GM10266 (cell line): ENCODE results near the gene AK8.

Experiments used
- DNase-seq: peaks from one replicate; pipeline ENCODE4 v3.0.0; 2012; ENCODE audit errors: extremely low spot score
- TF ChIP-seq, protein P1 (sequence below): IDR thresholded peaks from 2 replicates; pipeline ENCODE4 v1.5.1; 2012; ENCODE audit warnings: mild to moderate bottlenecking, low read depth; ENCODE audit not compliant: control insufficient read depth, insufficient read depth; ENCODE audit errors: missing control alignments

Gene AK8

DNA sequence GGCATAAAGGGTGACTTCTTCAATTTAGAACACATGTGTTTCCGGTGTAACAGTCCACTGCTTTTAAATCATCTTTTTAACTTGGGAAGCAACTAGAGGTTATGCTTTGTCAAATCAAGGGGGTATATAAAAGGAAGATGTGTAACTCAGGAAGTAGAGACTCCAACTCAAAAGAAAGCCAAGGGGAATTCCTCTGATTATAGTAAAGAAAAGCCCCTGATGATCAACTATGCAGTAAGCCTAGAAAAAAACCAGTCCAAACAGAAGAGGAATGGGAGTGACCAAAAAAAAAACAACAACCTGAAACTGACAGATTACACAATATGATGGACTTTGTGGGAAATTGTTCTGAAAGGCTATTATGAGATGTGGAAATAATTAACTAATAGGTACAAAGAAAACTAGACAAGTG is 90.3 kb downstream of the AK8 start:
- TF ChIP-seq, protein P1, sequence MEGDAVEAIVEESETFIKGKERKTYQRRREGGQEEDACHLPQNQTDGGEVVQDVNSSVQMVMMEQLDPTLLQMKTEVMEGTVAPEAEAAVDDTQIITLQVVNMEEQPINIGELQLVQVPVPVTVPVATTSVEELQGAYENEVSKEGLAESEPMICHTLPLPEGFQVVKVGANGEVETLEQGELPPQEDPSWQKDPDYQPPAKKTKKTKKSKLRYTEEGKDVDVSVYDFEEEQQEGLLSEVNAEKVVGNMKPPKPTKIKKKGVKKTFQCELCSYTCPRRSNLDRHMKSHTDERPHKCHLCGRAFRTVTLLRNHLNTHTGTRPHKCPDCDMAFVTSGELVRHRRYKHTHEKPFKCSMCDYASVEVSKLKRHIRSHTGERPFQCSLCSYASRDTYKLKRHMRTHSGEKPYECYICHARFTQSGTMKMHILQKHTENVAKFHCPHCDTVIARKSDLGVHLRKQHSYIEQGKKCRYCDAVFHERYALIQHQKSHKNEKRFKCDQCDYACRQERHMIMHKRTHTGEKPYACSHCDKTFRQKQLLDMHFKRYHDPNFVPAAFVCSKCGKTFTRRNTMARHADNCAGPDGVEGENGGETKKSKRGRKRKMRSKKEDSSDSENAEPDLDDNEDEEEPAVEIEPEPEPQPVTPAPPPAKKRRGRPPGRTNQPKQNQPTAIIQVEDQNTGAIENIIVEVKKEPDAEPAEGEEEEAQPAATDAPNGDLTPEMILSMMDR: no peak
- no peak for DNase-seq

DNA sequence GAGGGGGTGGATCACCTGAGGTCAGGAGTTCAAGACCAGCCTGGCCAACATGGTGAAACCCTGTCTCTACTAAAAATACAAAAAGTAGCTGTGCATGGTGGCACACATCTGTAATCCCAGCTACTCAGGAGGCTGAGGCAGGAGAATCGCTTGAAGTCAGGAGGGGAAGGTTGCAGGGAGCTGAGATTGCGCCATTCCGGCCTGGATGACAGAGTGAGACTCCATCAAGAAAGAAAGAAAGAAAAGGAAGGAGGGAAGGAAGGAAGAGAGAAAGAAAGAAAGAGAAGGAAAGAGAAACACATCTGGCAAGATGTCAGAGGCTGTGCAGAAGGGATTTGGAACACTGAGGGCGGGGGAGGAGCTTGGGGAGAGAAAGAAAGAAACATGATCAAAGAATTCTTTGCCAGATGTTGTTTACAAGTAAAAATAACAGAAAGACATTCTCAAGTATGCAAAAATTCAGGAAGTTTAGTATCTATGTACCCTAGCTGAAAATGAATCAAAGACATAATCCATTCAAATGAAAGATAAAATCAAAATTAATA is 93.7 kb downstream of the AK8 start:
- no peak for DNase-seq
- TF ChIP-seq, protein P1: no peak

GRCh38 chr9:132783006-132783405 is 95.1 kb downstream of the AK8 start:
- no peak for DNase-seq
- TF ChIP-seq, protein P1: no peak

DNA sequence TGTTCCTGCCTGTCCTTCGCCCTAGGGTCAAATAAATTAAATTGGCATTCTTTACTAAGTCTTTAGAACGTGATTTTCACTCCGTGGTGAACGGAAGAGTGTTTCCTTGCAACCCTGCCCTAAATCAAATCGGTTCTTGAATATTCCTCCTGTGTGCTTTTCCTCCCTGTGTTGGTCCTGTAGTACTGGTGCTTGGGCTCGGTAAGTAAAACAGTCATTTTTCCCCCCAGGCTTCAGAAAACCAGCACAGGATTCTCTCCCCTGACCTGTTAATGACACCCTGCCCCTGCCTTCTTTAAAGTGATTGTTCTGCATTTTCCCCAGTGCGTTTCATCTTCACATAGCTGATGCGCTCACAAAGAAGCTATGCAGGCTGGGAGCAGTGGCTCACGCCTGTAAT is 96.0 kb downstream of the AK8 start:
- TF ChIP-seq, protein P1: no peak
- DNase-seq: no peak

DNA sequence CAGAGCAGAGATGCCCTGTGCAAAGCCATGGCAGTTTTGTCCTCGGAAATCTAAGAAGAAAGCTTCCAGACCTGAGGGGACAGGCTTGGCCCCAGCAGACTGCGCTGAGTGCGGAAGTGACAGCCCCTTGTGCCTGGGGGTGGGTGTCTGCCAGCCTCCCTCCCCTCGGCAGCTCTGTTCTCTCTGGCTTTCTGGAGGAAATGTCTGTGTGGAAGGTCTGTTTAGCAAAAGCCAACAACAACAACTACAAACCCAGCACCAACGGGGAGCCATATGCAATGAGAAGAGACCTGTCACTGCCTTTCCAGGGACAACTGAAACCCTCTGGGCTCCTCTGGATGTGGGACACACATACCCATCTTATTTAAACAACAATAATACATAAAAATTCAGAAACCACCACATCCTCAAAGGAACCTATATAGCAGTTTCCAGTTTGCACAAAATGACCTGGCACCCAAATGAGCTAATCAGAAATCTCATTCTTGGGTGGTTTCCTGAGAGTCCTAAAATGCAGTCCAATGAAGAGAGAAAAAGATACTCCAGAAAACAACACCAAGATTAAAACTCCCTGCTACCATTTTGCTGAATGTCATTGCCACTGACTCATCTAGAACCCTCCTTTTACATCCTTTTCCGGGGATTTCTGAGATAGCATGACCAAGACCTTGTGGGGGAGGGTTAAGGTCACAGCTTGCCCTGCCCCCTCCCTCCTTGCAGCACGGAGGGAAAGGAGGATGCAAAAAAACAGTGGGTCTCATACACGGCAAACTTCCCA is 97.7 kb downstream of the AK8 start:
- no peak for DNase-seq
- TF ChIP-seq, protein P1: no peak

- no peak for DNase-seq
- TF ChIP-seq, protein P1: no peak
These were observed 101.2 kb downstream of the AK8 start for GRCh38 chr9:132776891-132777290.

DNA sequence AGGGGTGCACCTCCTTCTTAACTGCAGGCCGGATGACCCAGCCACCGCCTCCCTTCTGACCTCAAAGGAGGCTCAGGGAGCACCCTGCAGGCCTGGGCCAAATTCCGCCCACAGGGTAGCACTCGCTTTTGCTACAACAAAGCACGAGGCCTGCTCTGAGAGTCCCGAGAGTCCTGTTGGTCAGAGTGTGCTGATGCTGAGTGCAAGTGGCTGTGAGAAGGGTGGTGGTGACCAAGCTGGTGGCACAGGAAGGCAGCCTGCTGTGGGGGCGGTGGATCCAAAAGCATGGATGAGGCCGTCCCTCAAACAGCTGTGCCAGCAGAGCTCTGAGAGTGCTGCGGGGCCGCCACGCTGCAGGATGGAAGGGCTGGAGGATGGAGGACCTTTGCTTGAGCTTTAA is 101.8 kb downstream of the AK8 start:
- no peak for DNase-seq
- TF ChIP-seq, protein P1: no peak
